Measurements from ENCODE around the gene LRP1B. TPM values are rescaled to one million over a fixed set of nuclear protein-coding genes. Genes with fewer than 3 reads are reported as not detected.
A peak's percentile ranks its signal among the peaks of the same experiment; 100 is the strongest.

The LRP1B gene
- total RNA-seq, 1 donor from 2014 or later = not detected

GRCh38 chr2:140246058-140246457, 1884.8 kb downstream of the LRP1B start:
- intact Hi-C loops (cut with DNase I) = no loop called here
- ATAC-seq (no peak), DNase-seq (ENCODE audit: missing footprints) (no peak)

GRCh38 chr2:140242889-140243288, 1887.9 kb downstream of the LRP1B start:
- ATAC-seq = no peak
- DNase-seq (ENCODE audit: missing footprints) = no peak
- intact Hi-C loops (cut with DNase I) = no loop called here

DNA sequence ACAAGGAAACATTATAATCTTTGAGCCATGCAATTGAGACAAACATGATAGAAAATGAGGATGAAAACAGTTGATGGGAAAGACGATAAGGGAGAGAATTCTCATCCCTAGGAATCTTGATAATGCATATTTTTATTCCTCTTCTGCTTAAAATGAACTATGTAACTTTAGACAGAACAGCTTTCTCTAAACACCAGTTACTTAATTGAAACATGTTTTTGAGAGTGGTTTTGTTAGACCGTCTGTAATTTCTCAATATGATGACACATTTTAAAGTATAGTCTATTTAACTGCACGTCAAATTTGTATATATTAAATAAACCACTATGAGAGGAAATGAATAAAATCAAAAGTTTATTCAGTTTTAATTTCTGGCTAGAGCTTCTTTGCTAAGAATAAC, 1896.7 kb downstream of the LRP1B start:
- intact Hi-C loops (cut with DNase I) = no loop called here
- DNase-seq (ENCODE audit: missing footprints) (no peak), ATAC-seq (no peak)

DNA sequence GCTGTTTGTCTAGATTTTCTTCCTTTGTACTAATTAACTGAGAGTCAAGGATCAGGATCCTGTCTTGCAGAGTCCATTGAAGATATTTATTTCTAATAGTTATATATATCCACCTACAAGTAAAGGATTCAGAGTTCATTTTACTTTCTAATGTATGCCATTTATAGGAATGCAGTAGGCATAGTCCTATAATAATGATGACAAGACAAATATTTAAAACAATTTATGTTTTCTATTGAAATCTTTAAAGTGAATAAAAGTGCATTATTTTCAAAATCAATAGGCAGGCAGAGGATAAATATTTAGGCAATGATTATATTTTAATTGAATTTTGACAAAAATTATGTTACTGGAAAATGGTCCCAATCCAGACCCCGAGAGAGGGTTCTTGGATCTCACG, 1919.9 kb downstream of the LRP1B start:
- intact Hi-C loops (cut with DNase I) = no loop called here
- no peak for DNase-seq (ENCODE audit: missing footprints)
- no peak for ATAC-seq

DNA sequence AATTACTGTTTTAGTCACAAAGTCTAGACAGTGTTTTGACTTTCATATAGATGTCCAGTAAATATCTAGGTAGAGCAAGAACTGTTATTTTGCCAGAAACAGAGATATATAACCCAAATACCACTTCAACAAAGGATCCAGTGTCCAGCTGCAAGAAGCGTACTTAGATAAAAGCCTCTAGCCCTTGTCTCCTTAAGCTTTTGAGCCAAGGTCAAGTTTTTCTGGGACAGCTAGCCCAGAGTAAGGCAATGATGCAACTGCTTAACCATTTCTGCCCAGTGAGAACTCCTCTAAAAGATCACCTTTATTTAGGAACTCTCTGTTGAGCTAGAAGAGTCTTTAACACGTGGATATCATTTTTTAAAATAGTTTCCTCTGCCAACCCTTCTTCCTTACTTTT, 1925.7 kb downstream of the LRP1B start:
- ATAC-seq (peak; percentile 75), DNase-seq (ENCODE audit: missing footprints) (no peak)
- intact Hi-C loops (cut with DNase I) = no loop called here

DNA sequence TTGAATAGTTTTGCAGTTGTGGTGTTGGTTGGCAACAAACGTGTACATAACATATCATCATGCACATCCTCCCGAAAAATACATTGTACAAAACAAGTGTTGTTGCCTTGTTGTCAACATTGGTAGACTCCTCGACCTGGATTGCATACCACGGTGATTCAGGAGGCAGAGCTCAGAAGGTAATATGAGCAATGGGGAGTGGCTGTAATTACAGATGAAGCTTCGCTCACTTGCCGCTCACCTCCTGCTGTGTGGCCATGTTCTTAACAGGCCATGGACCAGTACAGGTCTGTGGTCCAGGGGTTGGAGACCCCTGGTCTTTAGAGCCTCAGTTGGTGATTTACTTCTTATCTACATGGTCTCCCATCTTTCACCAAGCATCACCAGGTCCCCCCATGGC, 1927.5 kb downstream of the LRP1B start:
- ATAC-seq (no peak), DNase-seq (ENCODE audit: missing footprints) (no peak)
- intact Hi-C loops (cut with DNase I) = no loop called here

GRCh38 chr2:140201572-140201971, 1929.2 kb downstream of the LRP1B start:
- ATAC-seq = no peak

GRCh38 chr2:140200764-140201163, 1930.1 kb downstream of the LRP1B start:
- ATAC-seq = no peak
- DNase-seq (ENCODE audit: missing footprints) = no peak
- intact Hi-C loops (cut with DNase I) = no loop called here

More at GRCh38 chr2:140201572-140201971, 1929.2 kb downstream of the LRP1B start:
- DNase-seq (ENCODE audit: missing footprints) = no peak
- intact Hi-C loops (cut with DNase I) = no loop called here

- intact Hi-C loops (cut with DNase I) = no loop called here
- DNase-seq (ENCODE audit: missing footprints) (no peak), ATAC-seq (no peak)
Observed at GRCh38 chr2:140200307-140200706, 1930.5 kb downstream of the LRP1B start.

DNA sequence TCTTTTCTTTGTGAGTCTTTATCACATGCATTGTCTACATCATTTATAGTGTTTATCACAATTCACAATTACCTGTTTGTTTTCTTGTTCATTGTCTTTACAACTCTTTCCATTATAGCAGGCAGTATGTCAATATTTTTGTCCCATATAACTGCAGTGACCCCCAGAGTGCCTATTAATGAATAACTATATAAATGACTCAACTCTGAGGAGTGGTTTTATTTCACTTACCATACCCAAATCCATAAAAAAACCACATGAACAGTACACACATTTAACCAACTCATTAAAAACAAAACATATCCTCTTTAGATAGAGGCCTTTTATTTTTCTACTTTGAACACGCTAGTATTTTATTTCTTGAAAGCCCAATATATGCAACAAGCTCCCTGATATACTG, 1931.5 kb downstream of the LRP1B start:
- no peak for ATAC-seq
- DNase-seq (ENCODE audit: missing footprints) = no peak
- intact Hi-C loops (cut with DNase I) = no loop called here

DNA sequence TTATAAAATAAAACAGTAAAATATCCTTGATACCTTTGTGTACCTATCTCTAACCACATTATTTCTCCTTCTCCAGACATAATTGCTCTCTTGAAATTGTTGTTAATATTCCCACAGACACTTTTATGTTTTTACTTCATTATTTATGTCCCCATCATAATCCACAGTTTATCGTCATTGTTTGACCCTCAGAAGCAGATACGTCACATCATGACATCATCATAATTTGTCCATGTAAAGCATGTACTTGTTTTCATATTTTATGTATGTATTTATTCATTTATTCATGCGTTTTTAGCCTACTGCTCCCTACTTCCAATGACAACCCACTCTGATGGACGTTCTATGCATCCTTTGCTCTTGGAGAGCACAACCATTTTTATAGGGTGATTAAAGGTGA, 1943.7 kb downstream of the LRP1B start:
- intact Hi-C loops (cut with DNase I) = no loop called here
- DNase-seq (ENCODE audit: missing footprints) (no peak), ATAC-seq (no peak)

GRCh38 chr2:140186313-140186712, 1944.5 kb downstream of the LRP1B start:
- ATAC-seq (peak; percentile 37), DNase-seq (ENCODE audit: missing footprints) (no peak)
- intact Hi-C loops (cut with DNase I) = no loop called here

GRCh38 chr2:140185076-140185475, 1945.7 kb downstream of the LRP1B start:
- ATAC-seq (no peak), DNase-seq (ENCODE audit: missing footprints) (no peak)
- intact Hi-C loops (cut with DNase I) = no loop called here

DNA sequence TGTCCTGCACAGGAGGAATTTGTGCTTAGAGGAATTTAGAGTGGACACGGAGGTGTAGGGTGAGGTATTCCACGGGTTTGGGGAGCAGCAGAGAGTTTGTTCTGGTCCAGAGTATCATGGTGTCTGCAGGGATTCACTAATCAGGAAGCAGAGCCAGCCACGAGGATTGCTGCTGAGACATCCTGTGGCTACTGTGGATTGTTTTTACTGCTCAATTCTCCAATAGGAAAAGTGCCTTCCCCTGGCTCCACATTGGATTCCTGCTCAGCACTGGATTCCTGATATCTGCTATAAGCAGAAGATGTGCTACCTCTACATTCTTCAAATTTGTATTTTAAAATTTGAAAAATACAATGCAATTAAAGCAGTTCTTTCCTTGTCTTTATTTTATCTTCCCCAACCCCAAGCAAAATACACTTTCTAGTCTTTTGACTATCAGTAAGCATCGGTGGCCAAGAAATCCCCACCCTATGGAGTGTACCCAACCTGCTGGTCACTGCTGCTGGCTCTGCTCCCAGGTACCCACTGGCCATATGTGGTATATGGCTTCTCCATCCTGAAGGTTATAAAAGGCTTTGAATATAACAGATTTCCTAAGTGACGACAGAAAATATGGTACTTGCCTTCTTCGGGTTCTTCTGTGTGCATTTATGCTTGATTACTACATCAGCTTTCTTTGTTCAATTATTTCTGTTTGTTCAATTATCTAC, 1947.6 kb downstream of the LRP1B start:
- DNase-seq (ENCODE audit: missing footprints) (no peak), ATAC-seq (no peak)
- intact Hi-C loops (cut with DNase I) = no loop called here

Small RNA genes within 50 kb of the gene (microRNA-seq; reads per million reads assigned to microRNA genes)
- gene MIR7157 = not detected
